Tibial artery (tissue), 4 donors: ENCODE data around the gene MRM2.

Experiments
- DNase-seq, 2 donors: peaks; one replicate each; pipeline ENCODE4 v3.0.0-alpha.2; 2019
- H3K27ac ChIP-seq, 2 donors: fragments of 200-600 bp; sonication (generic) in 1 of 2; 1 replicate in 1 of 2; 2 replicates in 1 of 2; pipeline ENCODE4 v1.5.1; 2018 to 2019; ENCODE audit warnings: mild to moderate bottlenecking in 1 of 2
- H3K27me3 ChIP-seq, 2 donors: fragments of 200-600 bp; sonication (generic) in 1 of 2; one replicate each; pipeline versions ENCODE4 v1.5.1 to v1.6.0; 2016 to 2019
- H3K36me3 ChIP-seq, 3 donors: fragments of 200-600 bp; sonication (generic) in 2 of 3; one replicate each; pipeline ENCODE4 v1.5.1; 2016 to 2019; ENCODE audit warnings: mild to moderate bottlenecking in 2 of 3
- H3K4me1 ChIP-seq, 4 donors: fragments of 200-600 bp; sonication (generic) in 2 of 4; 1 replicate in 3 of 4; 2 replicates in 1 of 4; pipeline ENCODE4 v1.5.1; 2016 to 2019
- H3K4me3 ChIP-seq, 2 donors: fragments of 200-600 bp; sonication (generic) in 1 of 2; 1 replicate in 1 of 2; 2 replicates in 1 of 2; pipeline ENCODE4 v1.5.1; 2018 to 2019; ENCODE audit warnings: mild to moderate bottlenecking in 2 of 2
- H3K9me3 ChIP-seq, 3 donors: fragments of 200-600 bp; sonication (generic) in 1 of 3; one replicate each; pipeline ENCODE4 v1.5.1; 2016 to 2019
- intact Hi-C: fragments of 100-400 bp; cut with DNase I; formaldehyde crosslinking; loops from one replicate; pipeline ENCODE4 v1.15.0; 2023; ENCODE audit warnings: low total_unique reads
- TF ChIP-seq, protein P1 (sequence below), 2 experiments: fragments of 200-600 bp in 1 of 2; fragments of 450-650 bp in 1 of 2; IDR thresholded peaks; one replicate each; pipeline ENCODE4 v1.5.1; 2017 to 2019; ENCODE audit warnings: antibody characterized with exemption in 2 of 2, mild to moderate bottlenecking in 1 of 2, moderate library complexity in 1 of 2

The MRM2 gene

DNA sequence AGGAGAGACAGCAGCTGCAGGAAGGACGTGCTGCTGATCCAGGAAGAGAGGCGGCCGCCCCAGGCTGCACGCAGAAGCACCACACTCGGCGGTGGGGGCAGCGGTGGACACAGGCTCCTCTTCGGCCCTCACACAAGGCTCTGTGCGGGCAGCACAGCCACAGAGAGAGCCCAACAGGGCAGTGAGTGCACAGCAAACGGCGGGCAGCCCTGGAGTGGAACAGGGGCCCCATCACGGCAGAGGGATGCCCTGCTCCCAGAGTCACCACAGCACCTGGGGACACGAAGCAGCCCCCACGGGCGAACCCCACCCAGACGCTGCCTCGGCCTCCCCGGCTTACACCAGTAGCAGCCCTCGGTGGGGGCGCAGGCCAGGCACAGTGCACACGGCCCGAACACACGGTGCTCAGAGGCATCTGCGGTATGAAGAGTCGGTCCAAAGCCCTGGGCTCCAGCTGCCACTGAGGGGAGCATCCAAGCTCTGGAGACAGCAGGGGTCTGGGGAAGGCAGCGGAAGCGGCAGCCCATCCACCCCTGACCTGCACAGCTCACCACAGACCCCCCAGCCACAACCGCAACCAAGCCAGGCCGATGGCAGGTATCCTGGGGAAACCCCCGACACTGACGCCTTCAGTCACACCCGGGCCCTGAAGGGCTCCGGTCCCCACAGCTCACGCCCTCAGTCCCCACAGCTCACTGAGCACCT, 16.8 kb upstream of the MRM2 start:
- Histone ChIP-seq H3K4me1 (peaks cover 0 to 5% (median 0%) of the 10 kb centered on the region in 4 donors), H3K36me3 (peaks cover 0 to 60% (median 35%) of the 10 kb centered on the region in 3 donors), H3K9me3 (no peaks in the 10 kb centered on the region), H3K4me3 (no peak overlapping the region), H3K27me3 (no peaks in the 10 kb centered on the region), H3K27ac (no peak overlapping the region)
- no peak for DNase-seq
- intact Hi-C loops = no loop called here
- TF ChIP-seq, protein P1, sequence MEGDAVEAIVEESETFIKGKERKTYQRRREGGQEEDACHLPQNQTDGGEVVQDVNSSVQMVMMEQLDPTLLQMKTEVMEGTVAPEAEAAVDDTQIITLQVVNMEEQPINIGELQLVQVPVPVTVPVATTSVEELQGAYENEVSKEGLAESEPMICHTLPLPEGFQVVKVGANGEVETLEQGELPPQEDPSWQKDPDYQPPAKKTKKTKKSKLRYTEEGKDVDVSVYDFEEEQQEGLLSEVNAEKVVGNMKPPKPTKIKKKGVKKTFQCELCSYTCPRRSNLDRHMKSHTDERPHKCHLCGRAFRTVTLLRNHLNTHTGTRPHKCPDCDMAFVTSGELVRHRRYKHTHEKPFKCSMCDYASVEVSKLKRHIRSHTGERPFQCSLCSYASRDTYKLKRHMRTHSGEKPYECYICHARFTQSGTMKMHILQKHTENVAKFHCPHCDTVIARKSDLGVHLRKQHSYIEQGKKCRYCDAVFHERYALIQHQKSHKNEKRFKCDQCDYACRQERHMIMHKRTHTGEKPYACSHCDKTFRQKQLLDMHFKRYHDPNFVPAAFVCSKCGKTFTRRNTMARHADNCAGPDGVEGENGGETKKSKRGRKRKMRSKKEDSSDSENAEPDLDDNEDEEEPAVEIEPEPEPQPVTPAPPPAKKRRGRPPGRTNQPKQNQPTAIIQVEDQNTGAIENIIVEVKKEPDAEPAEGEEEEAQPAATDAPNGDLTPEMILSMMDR (IDR thresholded peaks at IDR 0.05) = no peak

DNA sequence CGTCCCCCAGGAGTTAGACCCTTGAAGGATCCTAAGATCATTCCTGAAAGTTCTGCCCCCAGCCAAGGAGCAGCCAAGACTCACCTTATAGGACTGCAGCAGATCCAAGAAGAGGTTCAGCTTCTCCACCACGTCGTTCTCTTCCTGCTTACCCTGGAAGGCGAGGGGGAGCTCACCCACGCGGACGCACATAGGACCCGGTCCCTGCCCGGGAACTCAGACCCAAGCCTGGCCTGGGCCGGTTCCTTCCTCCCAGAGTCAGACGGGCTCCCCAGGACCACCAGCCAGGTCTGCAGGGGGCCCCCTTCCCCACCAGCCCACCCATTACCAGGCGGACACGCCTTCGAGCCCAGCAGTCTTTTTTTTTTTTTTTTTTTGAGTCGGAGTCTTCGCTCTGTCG, 15.6 kb upstream of the MRM2 start:
- TF ChIP-seq, protein P1 (IDR thresholded peaks at IDR 0.05) = no peak
- no peaks in the 10 kb centered on the region for H3K27me3 ChIP-seq
- no peak overlapping the region for H3K27ac ChIP-seq
- no peaks in the 10 kb centered on the region for H3K9me3 ChIP-seq
- peaks cover 0 to 5% (median 0%) of the 10 kb centered on the region in 4 donors for H3K4me1 ChIP-seq
- H3K36me3 ChIP-seq = peaks cover 0 to 57% (median 36%) of the 10 kb centered on the region in 3 donors
- intact Hi-C loops = no loop called here
- H3K4me3 ChIP-seq = no peak overlapping the region
- DNase-seq = no peak

DNA sequence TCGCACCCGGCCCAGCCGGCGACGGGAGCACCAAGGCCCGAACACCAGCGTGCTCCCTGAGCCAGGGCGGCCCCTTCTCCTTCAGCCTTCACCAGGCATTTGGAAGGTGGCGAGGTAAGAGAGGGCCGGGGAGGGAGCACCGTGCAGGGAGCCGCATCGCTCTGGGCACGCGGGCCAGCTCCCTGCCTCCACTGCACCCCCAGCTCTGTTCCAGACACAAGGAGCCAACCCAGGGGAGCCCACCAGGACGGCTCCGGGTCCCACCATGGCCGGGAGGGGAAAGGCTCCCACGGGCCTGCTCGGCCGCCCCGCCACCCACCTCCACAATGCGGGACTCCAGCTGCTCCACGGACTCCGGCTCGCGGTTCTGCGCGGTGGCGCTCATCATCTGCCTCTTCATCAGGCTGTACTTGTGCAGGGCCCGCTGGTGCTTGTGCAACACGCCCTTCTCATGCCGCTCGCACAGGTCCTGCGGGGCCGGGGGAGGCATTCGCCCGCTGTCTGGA, 15.1 kb upstream of the MRM2 start:
- H3K9me3 ChIP-seq = no peaks in the 10 kb centered on the region

DNA sequence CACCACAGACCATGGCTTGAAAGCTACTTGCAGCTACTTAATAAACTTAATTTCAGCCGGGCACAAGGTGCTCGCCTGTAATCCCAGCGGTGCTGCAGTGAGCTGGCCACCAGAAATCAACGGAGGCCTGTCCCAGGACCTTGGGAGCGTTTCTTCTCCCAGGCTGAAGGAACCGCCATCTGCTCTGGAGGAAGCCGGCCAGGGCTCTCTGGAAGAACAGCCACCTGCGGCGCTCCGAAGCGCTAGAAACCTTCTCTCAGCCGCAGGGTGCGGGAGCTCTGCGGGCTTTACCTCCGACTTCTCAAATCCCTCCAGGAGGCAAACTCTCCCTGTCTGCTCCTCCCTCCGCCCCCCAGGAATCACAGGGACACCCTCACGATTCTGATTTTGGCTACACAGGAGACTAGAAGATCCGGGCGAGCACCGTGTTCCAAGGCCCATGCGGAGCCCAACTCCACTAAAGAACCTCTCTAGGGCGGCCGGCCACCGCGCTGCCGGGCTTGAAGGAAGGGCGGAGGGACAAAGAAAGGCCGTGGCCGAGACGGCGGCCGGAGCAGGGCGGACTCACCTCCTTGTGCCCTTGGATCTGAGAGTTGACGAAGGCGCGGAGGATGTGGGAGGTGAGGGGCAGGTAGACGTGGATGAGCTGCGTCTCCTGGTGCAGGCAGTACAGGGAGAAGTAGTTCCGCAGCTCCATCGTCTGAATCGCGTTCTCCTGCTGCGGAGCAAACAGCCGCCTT, 14.5 kb upstream of the MRM2 start:
- DNase-seq = no peak
- no peaks in the 10 kb centered on the region for H3K9me3 ChIP-seq
- peaks cover 0 to 56% (median 36%) of the 10 kb centered on the region in 3 donors for H3K36me3 ChIP-seq
- intact Hi-C loops = no loop called here
- H3K4me1 ChIP-seq = peaks cover 0 to 5% (median 0%) of the 10 kb centered on the region in 4 donors
- no peaks in the 10 kb centered on the region for H3K27me3 ChIP-seq
- TF ChIP-seq, protein P1 (IDR thresholded peaks at IDR 0.05) = no peak
- H3K4me3 ChIP-seq = no peak overlapping the region
- no peak overlapping the region for H3K27ac ChIP-seq

More for the DNA sequence above, 15.1 kb upstream of the MRM2 start:
- no peak overlapping the region for H3K4me3 ChIP-seq
- H3K4me1 ChIP-seq = peaks cover 0 to 5% (median 0%) of the 10 kb centered on the region in 4 donors
- no peak for DNase-seq
- no peak overlapping the region for H3K27ac ChIP-seq
- H3K27me3 ChIP-seq = no peaks in the 10 kb centered on the region
- intact Hi-C loops = no loop called here
- TF ChIP-seq, protein P1 (IDR thresholded peaks at IDR 0.05) = no peak
- peaks cover 0 to 54% (median 36%) of the 10 kb centered on the region in 3 donors for H3K36me3 ChIP-seq

DNA sequence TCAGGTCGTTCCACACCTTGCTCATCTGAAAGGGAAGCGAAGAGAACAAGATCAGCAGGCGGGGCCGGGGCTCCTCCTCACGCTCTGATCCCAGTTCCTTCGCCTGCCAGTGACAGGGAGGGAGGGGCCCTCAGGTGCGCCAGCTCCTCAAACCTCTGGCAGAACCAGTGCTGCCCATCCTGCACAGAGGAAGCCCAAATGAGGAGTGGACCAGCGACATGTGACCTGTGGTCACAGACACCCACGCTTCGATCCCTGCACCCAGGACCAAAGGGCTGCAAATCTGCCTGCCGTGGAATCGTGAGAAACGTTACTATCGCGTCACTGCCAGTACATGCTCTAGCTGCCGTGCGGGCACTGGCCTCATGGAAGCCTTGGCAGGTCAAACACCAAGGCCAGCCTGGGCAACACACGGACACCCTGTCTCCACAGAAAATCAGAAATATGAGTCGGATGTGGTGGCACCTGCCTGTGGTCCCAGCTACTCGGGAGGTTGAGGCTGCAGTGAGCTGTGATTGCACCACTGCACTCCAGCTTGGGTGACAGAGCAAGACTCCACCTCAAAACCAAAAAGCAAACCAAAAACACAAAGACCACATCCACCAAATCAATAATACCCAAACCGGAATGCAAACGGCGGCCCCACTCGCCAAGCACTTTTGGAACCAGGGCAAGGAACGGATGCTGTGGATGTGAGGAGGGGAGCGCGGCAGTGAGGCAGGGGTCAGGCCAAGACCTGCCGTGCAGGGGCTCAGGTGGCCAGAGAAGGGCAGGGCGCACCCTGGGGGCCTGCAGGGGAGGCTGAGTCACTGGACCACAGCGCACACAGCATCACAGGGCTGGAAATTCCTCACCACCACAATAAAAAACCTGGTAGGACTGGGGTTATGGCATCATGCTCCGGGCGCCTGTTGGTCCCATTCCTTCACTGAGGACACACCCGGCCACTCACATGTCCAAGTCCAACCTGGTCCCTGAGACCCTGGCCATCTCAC, 13.4 kb upstream of the MRM2 start:
- H3K4me3 ChIP-seq = no peak overlapping the region
- peaks cover 0 to 56% (median 36%) of the 10 kb centered on the region in 3 donors for H3K36me3 ChIP-seq
- no peak overlapping the region for H3K27ac ChIP-seq
- no peaks in the 10 kb centered on the region for H3K27me3 ChIP-seq
- intact Hi-C loops = no loop called here
- peaks cover 0 to 5% (median 0%) of the 10 kb centered on the region in 4 donors for H3K4me1 ChIP-seq
- no peaks in the 10 kb centered on the region for H3K9me3 ChIP-seq
- DNase-seq = no peak
- TF ChIP-seq, protein P1 (IDR thresholded peaks at IDR 0.05) = no peak
